ENCODE data around the gene CD300H. TPM values are rescaled to one million over a fixed set of nuclear protein-coding genes. Genes with fewer than 3 reads are reported as not detected.

The CD300H gene
- total RNA-seq, 3 donors from 2014 or later, result 1.5 TPM; not detected in 2

- H3K36me3 ChIP-seq, result no peaks in the 10 kb centered on the region
- no peak overlapping the region for H3K27ac ChIP-seq
- H3K4me1 ChIP-seq, result no peaks in the 10 kb centered on the region
- TF ChIP-seq CTCF (IDR thresholded peaks at IDR 0.05) (no peak), POLR2A (IDR thresholded peaks at IDR 0.05) (no peak), POLR2AphosphoS5 (IDR thresholded peaks at IDR 0.05) (no peak)
- DNase-seq (ENCODE audit: low spot score in 2 of 2), result no peak
- no peak overlapping the region for H3K4me3 ChIP-seq
- H3K27me3 ChIP-seq, result no peaks in the 10 kb centered on the region
- H3K9me3 ChIP-seq, result no peaks in the 10 kb centered on the region
- intact Hi-C loops (cut with DNase I; ENCODE audit: low total_unique reads), result no loop called here
Observed at GRCh38 chr17:74550602-74551001, 16.7 kb downstream of the CD300H start.

GRCh38 chr17:74549343-74549742, 18.0 kb downstream of the CD300H start:
- Histone ChIP-seq H3K27ac (no peak overlapping the region), H3K4me1 (no peaks in the 10 kb centered on the region), H3K27me3 (no peaks in the 10 kb centered on the region), H3K9me3 (no peaks in the 10 kb centered on the region), H3K36me3 (no peaks in the 10 kb centered on the region), H3K4me3 (no peak overlapping the region)
- intact Hi-C loops (cut with DNase I; ENCODE audit: low total_unique reads), result no loop called here
- no peak for DNase-seq (ENCODE audit: low spot score in 2 of 2)
- TF ChIP-seq POLR2A (IDR thresholded peaks at IDR 0.05) (no peak), POLR2AphosphoS5 (IDR thresholded peaks at IDR 0.05) (no peak), CTCF (IDR thresholded peaks at IDR 0.05) (no peak)

GRCh38 chr17:74547736-74548135, 19.6 kb downstream of the CD300H start:
- intact Hi-C loops (cut with DNase I; ENCODE audit: low total_unique reads), result no loop called here
- no peak for DNase-seq (ENCODE audit: low spot score in 2 of 2)
- H3K9me3 ChIP-seq, result no peaks in the 10 kb centered on the region
- no peaks in the 10 kb centered on the region for H3K27me3 ChIP-seq
- TF ChIP-seq POLR2AphosphoS5 (IDR thresholded peaks at IDR 0.05), result no peak
- TF ChIP-seq POLR2A (IDR thresholded peaks at IDR 0.05), result no peak
- TF ChIP-seq CTCF (IDR thresholded peaks at IDR 0.05), result no peak
- H3K36me3 ChIP-seq, result no peaks in the 10 kb centered on the region
- H3K27ac ChIP-seq, result no peak overlapping the region
- H3K4me1 ChIP-seq, result no peaks in the 10 kb centered on the region
- no peak overlapping the region for H3K4me3 ChIP-seq

GRCh38 chr17:74547264-74547663, 20.0 kb downstream of the CD300H start:
- Histone ChIP-seq H3K9me3 (no peaks in the 10 kb centered on the region), H3K4me3 (no peak overlapping the region), H3K4me1 (no peaks in the 10 kb centered on the region), H3K27me3 (no peaks in the 10 kb centered on the region), H3K36me3 (no peaks in the 10 kb centered on the region), H3K27ac (no peak overlapping the region)
- no peak for TF ChIP-seq POLR2AphosphoS5 (IDR thresholded peaks at IDR 0.05)
- no peak for TF ChIP-seq CTCF (IDR thresholded peaks at IDR 0.05)
- no peak for TF ChIP-seq POLR2A (IDR thresholded peaks at IDR 0.05)
- DNase-seq (ENCODE audit: low spot score in 2 of 2), result no peak
- intact Hi-C loops (cut with DNase I; ENCODE audit: low total_unique reads), result no loop called here

- Histone ChIP-seq H3K4me1 (no peaks in the 10 kb centered on the region), H3K27me3 (no peaks in the 10 kb centered on the region), H3K36me3 (no peaks in the 10 kb centered on the region), H3K9me3 (no peaks in the 10 kb centered on the region), H3K27ac (no peak overlapping the region), H3K4me3 (no peak overlapping the region)
- TF ChIP-seq POLR2A (IDR thresholded peaks at IDR 0.05), result no peak
- TF ChIP-seq POLR2AphosphoS5 (IDR thresholded peaks at IDR 0.05), result no peak
- no peak for TF ChIP-seq CTCF (IDR thresholded peaks at IDR 0.05)
- intact Hi-C loops (cut with DNase I; ENCODE audit: low total_unique reads), result no loop called here
- DNase-seq (ENCODE audit: low spot score in 2 of 2), result no peak
Observed at GRCh38 chr17:74546586-74546985, 20.7 kb downstream of the CD300H start.

Data from breast epithelium (tissue), 4 donors.